GM19452 (cell line): Measurements from ENCODE around the gene ZNF143.
"Not testable (repeated sequence)": the region's sequence is repeated elsewhere in the genome, so short reads cannot be mapped to it uniquely, and the experiment has no call there.

Source experiments
- ATAC-seq: cut with Tn5 transposase; IDR thresholded peaks from one replicate; pipeline ENCODE4 v1.9.1; 2021; ENCODE audit not compliant: unreplicated experiment

The ZNF143 gene

DNA sequence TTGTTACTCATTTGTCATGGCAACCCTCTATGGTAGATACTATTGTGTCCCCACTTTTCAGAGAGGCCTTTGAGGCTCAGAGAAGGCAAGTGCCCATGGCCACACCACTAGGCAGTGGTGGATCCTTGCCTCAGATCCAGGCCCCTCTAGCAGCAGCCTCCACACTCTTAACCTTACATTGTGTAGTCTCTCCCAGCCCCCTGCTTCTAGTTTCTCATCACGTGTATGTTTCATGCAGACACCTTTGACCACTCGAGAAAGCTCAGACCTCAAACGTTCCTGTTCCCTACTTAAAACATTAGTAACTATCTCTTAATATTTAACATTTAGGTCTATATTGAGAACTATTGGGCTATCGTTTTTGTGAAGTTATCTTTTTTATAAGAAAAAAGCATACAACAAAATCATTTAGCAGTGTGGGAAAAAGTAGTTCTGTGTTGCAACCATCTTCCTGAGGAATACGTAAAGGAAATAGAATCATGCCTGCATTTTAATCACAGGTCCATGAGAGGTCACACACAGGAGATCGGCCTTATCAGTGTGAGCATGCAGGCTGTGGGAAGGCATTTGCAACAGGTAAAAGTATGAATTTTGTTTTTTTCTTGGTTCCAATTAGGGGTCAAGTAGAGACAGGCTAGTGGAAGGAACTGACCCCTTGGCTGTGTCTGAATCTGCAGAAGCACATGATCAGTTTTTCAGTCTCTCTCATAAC, 35.1 kb downstream of the ZNF143 start:
- no peak for ATAC-seq

DNA sequence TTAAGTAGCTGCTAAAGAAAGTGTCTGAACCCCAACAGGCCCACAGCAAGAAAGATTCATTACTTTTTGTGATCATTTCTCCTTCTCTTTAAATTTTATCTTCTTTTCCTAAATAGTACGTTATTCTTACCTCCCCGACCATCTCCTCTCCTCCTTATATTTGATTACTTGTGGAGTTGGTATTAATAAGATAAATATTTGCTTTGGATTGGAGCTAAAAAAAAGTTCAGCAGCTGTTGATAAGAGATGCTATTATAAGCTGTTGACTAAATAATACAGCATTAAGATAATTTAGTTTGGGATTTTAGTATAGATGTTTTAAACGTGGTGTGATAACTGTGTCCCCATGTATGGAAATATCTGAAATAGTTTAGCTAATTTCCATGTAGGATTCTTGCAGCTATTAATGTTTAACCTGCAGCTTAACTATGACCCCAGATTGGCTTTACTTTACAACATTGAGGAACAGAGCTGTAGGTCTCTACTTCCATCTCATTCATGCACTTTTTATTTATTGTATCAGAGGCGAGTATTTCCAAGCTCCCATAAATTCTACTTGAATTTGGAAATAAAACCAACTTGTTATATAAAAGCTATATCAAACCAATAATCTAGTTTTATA, 37.8 kb downstream of the ZNF143 start:
- no peak for ATAC-seq

DNA sequence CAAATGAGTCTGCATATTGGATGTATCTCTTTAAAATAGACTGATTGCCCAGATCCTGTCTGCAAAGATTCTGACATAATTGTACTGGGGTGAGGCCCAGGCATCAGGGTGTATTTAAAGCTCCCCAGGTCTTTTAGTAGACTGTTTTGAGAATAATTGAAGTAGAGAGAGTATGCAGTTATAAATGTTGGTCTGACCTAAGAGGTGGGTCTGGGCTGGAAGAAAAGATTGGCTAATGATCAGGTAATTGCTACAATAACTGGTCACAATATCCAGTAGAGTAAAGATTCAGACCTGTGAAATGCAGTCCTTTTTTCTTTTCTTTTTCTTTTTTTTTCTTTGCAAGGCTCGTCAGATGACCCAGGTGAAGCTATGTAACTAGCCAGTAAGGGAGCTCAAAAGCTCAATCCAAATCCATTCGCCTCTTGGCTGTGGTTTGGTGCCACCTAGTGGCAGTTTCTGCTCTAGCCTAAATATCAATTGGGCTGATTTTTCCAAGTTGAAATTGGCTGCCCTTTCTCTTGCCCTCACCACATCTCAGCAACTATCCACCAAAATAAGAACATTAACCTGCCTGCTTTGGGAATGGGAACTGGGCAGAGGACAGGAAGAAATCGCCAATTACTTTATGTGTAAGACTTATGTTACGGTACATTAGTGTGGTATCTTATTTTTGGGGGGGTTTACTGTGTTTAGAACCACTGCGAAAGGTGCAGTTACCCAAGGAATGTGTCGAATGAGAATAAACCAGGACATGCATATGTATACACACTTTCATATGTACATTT, 45.9 kb downstream of the ZNF143 start:
- peak; percentile 41 for ATAC-seq

DNA sequence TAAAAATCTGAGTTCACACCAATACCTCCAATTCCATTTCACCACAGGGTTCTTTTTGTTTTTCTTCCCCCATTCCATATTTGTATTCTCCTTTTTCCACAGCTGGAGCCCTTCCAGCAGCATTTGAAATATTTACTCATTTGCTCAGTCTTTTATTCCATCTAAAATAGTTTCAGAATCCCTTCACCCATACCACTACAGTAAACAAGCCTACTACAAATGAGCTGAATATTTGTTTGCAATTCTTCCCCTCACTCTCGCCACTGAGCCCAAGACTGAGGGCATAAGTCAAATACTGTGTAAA, 46.4 kb downstream of the ZNF143 start:
- no peak for ATAC-seq

DNA sequence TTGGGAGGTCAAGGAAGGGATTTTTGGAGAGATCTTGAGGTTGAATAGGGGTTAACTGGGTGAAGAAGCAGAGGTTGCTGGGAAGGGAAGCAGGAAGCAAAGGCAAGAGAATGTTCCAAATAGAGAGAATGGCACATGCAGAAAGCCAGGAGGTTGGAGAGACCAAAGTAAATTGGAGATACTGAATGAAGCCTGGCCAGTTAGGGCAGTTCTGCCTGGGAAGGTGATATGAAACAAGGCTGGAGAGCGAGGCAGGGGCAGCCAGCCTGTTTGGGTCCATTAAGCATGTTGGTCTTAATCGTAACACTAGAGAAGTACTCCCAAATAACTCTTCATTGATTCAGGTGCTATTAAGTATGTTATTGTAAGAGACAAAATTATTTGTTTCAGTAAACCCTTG, 48.2 kb downstream of the ZNF143 start:
- ATAC-seq: no peak

DNA sequence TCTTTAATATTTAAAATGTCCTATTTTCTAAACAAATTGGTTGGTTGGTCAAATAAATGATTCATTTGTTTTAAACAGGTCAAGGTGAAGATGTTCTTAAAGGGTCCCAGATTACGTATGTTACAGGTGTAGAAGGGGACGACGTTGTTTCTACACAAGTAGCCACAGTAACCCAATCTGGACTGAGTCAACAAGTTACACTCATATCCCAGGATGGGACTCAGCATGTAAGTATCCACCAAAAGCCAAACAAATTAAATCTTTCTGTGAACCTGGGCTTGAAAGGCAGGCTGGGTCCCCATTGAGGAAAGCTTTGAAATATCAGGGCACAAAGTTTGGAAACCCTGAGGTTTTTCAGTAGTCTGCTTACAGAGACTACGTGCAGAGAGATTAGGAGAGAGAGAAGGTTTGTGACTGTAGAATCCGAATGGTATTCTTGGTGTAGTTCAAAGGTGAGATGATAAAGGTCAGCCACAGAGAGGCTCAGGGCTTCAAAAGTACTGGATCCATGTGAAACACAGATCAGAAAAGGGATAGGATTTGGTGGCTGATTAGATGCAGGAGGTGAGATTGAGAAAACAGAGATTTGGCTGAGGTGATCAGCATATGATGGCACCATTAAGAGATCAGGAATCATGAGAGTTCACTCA, 51.7 kb downstream of the ZNF143 start:
- no peak for ATAC-seq

DNA sequence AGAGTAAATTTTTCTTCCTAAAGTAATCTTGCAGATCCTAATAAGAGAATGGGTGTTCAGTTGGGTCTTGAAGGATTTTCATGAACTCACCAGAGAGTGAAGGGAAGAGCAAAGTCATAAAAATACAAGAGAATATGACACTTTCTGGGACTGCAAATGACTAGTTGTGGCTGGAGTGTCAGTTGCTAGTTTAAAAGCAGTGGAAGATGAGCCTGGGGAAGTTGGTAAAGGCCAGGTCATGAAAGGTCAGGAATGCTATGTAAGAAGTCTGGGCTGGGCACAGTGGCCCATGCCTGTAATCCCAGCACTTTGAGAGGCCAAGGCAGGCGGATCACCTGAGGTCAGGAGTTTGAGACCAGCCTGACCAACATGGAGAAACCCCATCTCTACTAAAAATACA, 53.8 kb downstream of the ZNF143 start:
- not testable (repeated sequence) for ATAC-seq

DNA sequence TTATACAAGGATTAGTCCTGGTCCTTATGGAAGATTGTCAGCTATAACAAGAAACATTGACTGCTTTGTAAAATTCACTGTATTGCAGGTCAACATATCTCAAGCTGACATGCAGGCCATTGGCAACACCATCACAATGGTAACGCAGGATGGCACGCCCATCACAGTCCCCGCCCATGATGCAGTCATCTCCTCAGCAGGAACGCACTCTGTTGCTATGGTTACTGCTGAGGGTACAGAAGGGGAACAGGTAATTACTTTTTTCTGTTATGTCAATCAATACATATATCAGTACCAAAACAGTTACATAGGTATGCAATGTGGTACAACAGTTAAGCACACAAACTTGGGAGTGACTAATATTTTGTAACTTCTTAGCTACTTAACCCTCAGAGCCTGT, 55.3 kb downstream of the ZNF143 start:
- no peak for ATAC-seq

DNA sequence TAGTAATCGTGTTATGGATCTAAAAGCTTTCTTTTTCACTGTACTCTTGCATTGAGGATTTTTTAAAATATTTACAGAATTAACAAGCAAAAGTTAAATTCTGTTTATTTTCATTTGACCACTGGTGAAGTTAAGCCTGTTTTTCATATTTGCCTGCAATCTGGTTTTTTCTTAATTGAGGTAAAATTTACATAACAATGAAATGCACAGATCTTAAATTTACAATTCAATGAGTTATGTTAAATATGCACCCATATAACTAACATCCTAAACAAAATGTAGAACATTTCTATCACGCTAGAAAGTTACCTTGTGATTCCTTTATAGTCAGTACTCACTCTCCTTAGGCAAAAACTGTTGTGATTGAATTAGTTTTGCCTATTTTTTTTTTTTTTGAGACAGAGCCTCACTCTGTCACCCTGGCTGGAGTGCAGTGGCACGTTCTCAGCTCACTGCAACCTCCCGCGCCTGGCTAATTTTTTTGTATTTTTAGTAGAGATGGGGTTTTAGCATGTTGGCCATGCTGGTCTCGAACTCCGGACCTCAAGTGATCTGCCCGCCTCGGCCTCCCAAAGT, 58.1 kb downstream of the ZNF143 start:
- ATAC-seq: no peak

DNA sequence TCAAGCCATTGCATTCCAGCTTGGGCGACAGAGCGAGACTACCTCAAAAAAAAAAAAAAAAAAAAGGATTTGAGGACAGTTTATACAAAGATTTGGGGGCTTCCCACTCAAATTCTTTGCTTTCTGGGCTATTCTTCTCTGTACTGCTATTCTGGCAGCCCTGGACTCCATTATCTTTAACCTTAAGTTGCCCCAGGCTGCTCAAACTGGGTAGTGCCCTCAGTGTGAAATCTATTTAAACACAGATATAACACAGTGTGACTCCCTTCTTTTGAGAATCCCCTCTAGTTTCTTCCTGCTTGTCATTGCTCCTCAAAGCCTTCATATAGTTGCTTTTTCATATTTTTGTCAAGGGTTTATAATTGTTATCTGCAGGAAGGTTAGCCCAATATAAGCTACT, 63.2 kb downstream of the ZNF143 start:
- no peak for ATAC-seq

DNA sequence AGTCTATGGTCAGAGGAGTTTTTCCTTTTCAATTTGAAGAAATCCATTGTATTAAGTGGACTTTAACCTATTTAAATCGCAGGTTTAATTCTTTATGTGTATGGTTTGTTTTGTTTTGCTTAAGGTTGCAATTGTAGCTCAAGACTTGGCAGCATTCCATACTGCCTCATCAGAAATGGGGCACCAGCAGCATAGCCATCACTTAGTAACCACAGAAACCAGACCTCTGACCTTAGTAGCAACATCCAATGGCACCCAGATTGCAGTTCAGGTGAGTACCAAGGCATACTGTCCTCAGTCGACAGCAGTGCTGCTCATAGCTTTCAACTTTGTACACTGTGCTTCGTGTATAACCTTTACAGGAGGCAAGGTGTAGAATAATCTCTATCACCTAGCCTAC, 64.3 kb downstream of the ZNF143 start:
- ATAC-seq: no peak

DNA sequence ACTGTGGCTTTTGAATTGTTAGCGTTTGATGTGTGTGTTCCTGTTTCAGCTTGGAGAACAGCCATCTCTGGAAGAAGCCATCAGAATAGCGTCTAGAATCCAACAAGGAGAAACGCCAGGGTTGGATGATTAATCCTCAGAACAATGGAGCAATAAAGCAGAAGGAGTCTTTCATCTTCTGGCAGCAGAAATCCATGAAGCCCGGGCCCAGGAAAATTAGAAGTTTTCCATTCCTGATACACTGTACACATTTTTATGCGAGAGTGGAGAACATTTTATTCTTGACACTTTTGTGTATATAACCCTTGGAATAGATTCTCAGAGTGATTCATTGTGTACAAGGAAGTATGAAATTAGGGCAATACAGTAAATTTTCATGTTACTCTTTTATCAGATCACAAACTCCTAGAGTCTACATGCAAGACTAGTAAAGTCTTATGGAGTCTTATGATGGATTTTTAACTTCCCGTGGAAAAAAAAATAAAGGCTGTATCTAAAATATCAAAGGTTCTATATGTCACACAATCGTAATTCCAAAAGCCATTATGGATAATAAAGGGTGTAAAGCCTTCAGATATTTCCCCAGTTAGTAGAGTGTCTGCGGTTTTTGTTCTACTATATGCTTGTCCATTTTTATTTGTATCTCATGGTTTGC, 66.8 kb downstream of the ZNF143 start:
- no peak for ATAC-seq

DNA sequence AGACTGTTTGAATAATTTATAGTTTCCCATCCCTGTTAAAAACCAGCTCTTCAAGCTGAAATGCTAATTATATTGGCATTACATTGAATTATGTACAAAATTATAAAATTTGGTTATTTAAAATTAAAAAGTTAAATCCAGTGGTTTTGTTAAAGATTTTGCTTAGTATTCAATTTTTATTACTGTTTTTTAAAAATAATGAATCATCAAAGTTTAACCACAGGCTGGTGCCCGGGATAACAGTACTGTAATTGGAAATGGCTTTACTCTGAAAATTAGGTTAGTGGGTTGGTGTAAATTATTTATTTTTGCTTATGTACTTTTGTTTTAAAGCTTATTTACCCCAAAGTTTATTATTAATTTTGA, 67.3 kb downstream of the ZNF143 start:
- ATAC-seq: no peak

DNA sequence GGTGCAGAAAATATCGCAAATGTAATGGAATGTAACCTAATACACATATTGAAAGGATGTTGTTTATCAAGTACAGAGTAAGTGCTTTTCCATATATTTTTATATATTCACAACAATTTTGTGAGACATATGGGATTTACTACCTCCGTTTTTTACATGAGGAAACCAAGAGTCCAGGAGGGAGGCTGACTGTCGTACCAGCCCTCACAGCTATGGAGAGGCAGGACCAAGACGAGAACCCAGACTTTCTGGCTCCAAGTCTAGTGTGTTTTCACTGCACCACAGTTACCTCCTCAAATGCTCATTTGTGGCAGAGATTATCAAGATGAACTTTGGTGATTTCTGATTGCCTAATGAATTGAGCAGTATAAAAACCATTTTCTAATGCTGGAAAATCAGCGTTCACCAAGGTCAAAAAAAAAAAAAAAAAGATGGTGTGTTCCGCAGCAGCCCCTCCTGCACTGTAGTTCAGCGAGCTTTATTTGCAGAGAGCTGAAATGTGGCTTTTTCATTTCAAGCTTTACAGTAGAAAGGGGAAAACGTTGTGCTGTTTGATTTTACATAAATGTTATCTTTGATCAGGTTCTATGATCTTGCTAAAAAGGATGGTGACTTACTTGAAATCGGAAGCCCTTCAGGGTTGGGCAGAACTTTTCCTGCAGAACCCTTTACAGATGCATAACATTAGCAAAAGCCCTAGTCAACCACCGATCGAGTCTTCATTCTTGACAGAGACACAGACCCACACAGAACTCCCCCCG, 67.9 kb downstream of the ZNF143 start:
- no peak for ATAC-seq

DNA sequence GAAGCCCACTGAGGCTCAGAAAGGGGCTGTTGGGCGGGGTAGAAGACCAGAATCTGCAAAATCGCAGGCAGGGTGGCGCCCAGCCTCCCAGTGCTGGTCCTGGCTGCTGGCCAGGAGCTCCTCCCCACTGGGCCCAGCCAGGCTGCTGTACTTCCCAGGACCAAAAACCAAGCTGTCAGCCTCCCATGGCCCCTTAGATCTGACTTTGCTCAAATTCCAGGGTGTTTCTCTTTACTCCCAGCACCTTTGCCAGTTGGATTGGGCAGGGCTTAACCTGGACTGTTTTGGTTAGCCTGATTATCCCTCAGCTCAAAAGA, 68.5 kb downstream of the ZNF143 start:
- ATAC-seq: no peak

DNA sequence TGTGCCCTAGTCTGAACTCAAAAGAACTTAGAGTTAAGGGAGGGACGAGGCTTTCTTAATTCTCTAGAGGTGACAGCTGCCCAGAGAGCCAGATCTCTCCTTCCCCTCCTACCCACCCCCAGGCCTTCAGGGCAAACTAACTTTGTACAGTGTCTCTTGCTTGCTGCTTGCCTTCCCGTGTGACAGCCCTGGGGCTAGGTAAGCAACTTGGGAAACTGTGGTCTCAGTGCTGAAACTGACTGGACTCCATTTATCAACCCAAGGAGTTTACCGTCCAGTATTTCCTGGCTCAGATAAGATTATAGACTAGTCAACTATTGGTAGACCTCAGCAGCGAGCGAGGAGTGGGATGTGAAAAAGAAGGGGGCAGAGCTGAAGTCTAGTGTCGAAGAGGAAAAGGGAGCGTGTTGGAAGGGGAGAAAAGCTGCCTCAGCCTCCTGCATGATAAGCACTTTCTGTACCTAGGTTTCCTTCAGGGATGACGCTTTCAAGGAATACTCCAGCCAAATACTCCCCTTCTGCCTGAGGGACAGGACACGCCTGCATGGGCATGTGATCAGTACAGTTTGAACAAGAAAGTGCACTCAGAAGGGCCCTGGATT, 69.3 kb downstream of the ZNF143 start:
- ATAC-seq: no peak

DNA sequence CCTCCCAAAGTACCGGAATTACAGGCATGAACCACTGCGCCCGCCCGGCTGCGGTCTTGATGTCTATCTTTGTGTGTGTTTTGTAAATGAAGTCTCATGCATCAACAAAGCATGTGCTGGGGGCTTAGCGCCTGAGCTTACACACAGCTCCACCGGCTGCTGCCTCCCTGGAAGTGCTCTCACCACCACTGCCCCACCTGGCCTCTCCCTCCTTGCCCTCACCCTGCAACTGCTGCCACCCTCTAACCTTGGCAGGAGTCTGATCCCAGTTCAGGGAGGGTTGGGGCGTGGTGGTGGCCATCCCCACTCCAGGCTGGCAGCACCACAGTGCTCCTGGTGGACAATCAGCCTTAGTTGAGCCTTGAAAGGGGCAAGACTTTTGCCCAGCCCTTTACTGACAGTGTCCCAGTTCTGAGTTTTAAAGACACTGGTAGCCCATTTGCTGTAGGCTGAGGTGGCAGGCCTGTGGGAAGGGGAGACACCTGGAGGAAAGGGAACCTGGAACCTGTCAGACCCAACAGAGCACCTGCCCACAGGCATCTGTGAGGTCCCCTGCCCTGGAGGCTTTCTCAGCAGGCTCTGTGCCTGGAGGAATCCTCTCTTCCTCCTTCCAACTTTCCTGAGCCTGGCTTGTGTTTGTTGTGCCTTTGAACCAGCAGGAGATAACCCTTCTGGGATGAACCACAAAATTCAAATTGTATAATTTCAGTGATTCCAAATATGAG, 70.3 kb downstream of the ZNF143 start:
- no peak for ATAC-seq

DNA sequence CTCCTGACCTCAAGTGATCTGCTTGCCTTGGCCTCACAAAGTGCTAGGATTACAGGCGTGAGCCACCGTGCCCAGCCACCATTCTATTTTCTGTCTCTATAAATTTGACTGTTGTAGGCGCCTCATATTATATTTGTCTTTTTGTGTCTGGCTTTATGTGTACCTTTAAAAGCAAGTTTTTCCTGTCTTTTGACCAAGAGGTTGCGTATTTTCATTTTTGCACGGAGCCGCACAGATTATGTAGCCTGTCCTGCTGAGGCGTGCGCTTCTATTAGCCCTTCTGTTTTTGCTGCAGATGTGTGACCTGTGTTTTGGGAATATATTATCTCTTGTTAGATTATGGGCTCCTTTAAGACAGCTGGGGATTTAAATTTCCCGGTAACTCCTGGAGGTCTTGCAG, 72.2 kb downstream of the ZNF143 start:
- no peak for ATAC-seq

DNA sequence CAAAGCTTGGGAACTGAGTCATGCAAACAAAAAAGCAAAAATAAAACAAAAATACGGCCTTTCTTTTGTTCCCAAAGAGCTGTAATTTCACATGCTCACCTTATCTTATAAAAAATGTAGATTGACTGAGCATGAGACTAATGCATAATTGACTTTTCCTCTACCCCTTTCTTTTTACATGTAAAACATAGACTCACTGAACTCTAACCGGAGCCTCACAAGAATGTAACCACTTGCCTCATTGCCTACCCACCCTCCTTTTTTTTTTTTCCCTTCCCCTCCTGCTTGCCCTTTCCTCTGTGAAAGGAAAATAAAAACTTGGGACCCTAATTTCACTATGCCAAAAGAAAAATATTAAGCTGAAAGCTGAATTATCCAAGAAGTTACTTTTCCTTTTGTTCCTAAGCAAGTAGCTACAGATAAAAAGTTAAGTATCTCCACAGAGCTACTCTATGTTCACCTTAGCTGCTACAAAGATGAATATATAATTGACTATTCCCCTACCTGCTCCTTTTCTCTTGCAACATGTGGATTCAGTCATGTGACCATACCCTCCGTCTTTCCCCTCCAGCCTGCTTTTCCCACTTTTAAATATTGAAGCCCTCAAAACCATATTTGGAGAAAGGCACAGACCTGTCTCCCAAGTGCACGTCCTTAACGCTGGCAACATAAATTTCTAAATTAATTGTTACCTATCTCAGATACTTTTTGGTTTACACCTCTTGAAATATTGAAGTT, 73.1 kb downstream of the ZNF143 start:
- no peak for ATAC-seq
